HepG2 (cell line): ENCODE results near the gene NGRN. TPM values are rescaled to one million over a fixed set of nuclear protein-coding genes. Genes with fewer than 3 reads are reported as not detected.

ENCODE experiments used
- CEBPG ChIP-seq: IDR thresholded peaks from 2 replicates; pipeline ENCODE4 v1.6.1; 2016
- KDM2A ChIP-seq: sonication (generic); formaldehyde crosslinking; IDR thresholded peaks from 2 replicates; pipeline ENCODE4 v1.4.0; 2020; ENCODE audit warnings: low read depth, missing genetic modification reagents, borderline replicate concordance
- MEF2D ChIP-seq: sonication (generic); formaldehyde crosslinking; IDR thresholded peaks from 2 replicates; pipeline ENCODE4 v1.5.1; 2020; ENCODE audit warnings: mild to moderate bottlenecking, missing genetic modification reagents
- MXD4 ChIP-seq: IDR thresholded peaks from 2 replicates; pipeline ENCODE4 v1.6.1; 2016; ENCODE audit warnings: mild to moderate bottlenecking, missing biosample characterization, missing genetic modification reagents
- NAIF1 ChIP-seq: sonication (generic); formaldehyde crosslinking; IDR thresholded peaks from 2 replicates; pipeline ENCODE4 v1.5.0; 2020; ENCODE audit warnings: mild to moderate bottlenecking, missing genetic modification reagents, borderline replicate concordance
- NCOA5 ChIP-seq: sonication (generic); formaldehyde crosslinking; IDR thresholded peaks from 2 replicates; pipeline ENCODE4 v1.4.0; 2020; ENCODE audit warnings: missing genetic modification reagents
- NCOR1 ChIP-seq: fragments of 200-600 bp; sonication (generic); IDR thresholded peaks from 2 replicates; pipeline ENCODE4 v1.7.0; 2017; ENCODE audit warnings: antibody characterized with exemption, low read length, borderline replicate concordance
- POLR2AphosphoS2 ChIP-seq: IDR thresholded peaks from 2 replicates; pipeline ENCODE4 v1.6.1; 2011; ENCODE audit warnings: low read depth, low read length, improper control_type of control experiment
- SP2 ChIP-seq: sonication (generic); formaldehyde crosslinking; IDR thresholded peaks from 2 replicates; pipeline ENCODE4 v1.5.1; 2020; ENCODE audit warnings: mild to moderate bottlenecking, missing genetic modification reagents
- STAG1 ChIP-seq: sonication (generic); formaldehyde crosslinking; IDR thresholded peaks from 2 replicates; pipeline ENCODE4 v1.4.0; 2020; ENCODE audit warnings: missing genetic modification reagents
- TARDBP ChIP-seq: sonication (generic); formaldehyde crosslinking; IDR thresholded peaks from 2 replicates; pipeline ENCODE4 v1.8.0; 2022; ENCODE audit warnings: mild to moderate bottlenecking, missing genetic modification reagents
- YEATS2 ChIP-seq: sonication (generic); formaldehyde crosslinking; IDR thresholded peaks from 2 replicates; pipeline ENCODE4 v1.4.0; 2020; ENCODE audit warnings: missing genetic modification reagents, borderline replicate concordance
- ZNF557 ChIP-seq: sonication (generic); formaldehyde crosslinking; IDR thresholded peaks from 2 replicates; pipeline ENCODE4 v1.4.0; 2020; ENCODE audit warnings: missing genetic modification reagents
- ZNF589 ChIP-seq: sonication (generic); formaldehyde crosslinking; conservative IDR thresholded peaks from 2 replicates; pipeline ENCODE4 v1.8.0; 2022; ENCODE audit warnings: mild to moderate bottlenecking, moderate library complexity, missing genetic modification reagents
- polyA plus RNA-seq, 8 experiments: library from polyadenylated mRNA; depleted of rRNA in 3 of 8; stranded (reverse) in 7 of 8; unstranded in 1 of 8; fragments of >200 nt; fragmentation: Illumina TruSeq in 4 of 8; extraction: Trizol in 4 of 8; gene quantifications; 2 replicates each; pipeline versions ENCODE4 v1.2.1 to v1.2.3, GENCODE V29; 2011 to 2016; ENCODE audit warnings: low read depth in 4 of 8, missing spikeins in 1 of 8, mixed read lengths in 1 of 8; ENCODE audit not compliant: insufficient read depth in 1 of 8
- total RNA-seq, 5 experiments: library from RNA; depleted of rRNA; stranded (reverse); fragments of >200 nt; fragmentation: Illumina TruSeq; extraction: Trizol; gene quantifications; 2 replicates each; pipeline ENCODE4 v1.2.3, GENCODE V29; 2016; ENCODE audit warnings: low read depth in 1 of 5
- TF ChIP-seq, protein P1 (sequence below): IDR thresholded peaks from 2 replicates; pipeline ENCODE4 v1.6.1; 2012; ENCODE audit warnings: inconsistent platforms
- TF ChIP-seq, protein P2 (sequence below): sonication (generic); formaldehyde crosslinking; IDR thresholded peaks from 2 replicates; pipeline ENCODE4 v1.4.0; 2020; ENCODE audit warnings: missing genetic modification reagents
- TF ChIP-seq, protein P3 (sequence below): IDR thresholded peaks from 2 replicates; pipeline ENCODE4 v1.6.1; 2016
- TF ChIP-seq, protein P4 (sequence below): IDR thresholded peaks from 2 replicates; pipeline ENCODE4 v1.6.1; 2016; ENCODE audit warnings: missing compliant biosample characterization, missing genetic modification reagents, borderline replicate concordance
- TF ChIP-seq, protein P5 (sequence below): conservative IDR thresholded peaks from 2 replicates; pipeline ENCODE4 v1.6.1; 2018; ENCODE audit warnings: missing genetic modification reagents
- TF ChIP-seq, protein P6 (sequence below): fragments of 450-650 bp; IDR thresholded peaks from 2 replicates; pipeline ENCODE4 v1.6.1; 2017; ENCODE audit warnings: mild to moderate bottlenecking

NGRN gene
- total and polyA plus RNA-seq, 2 of the 13 experiments (the other 11 are each of a cell fraction or from before 2014, with no cell fraction given): 39.8 to 63.7 TPM

DNA sequence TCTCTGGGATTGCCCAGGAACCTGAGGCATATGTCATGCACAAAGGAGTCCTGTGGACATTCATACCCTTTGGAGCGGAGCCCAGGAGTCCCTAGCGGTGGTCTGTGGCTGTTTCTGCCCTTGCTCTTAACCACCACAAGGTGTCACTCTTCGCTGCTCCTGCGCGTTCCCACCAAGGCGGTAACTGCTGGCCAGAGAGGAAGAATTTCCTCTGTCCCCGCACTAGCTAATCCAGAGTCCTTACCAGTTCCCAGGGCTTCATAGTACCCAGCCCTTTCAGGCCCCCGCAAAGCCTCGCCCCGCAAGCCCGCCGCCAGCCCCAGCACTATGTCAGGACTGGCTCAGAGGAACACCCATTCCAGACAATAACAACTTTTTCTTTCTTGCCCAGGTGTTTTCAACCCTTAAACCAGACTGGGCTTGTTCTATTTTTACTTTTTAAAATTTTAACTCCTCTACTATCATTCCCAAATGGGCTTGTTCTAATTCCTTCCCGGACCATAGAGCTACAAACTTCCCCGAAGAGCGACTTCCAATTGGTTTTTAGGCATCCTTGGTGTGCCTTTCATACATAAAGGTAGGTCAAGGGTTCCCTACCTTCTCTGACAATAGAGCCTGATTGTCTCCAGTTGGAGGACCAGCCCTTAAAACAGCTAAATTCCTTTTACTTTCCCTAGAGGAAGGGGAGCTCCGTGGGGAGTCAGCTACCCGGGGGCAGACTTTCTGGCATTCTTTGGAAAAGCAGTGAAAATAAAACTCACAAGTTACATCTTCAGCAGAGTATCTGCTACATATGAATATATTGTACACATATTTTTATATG is 54.8 kb downstream of the NGRN start (continued):
- TF ChIP-seq, protein P1, sequence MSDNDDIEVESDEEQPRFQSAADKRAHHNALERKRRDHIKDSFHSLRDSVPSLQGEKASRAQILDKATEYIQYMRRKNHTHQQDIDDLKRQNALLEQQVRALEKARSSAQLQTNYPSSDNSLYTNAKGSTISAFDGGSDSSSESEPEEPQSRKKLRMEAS: no peak
- TF ChIP-seq ZNF557 (CRISPR knock-in tag): peak; percentile 48; the same call in 1 of the 2 replicates
- TF ChIP-seq, protein P2, sequence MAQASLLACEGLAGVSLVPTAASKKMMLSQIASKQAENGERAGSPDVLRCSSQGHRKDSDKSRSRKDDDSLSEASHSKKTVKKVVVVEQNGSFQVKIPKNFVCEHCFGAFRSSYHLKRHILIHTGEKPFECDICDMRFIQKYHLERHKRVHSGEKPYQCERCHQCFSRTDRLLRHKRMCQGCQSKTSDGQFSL (CRISPR knock-in tag): no peak
- TF ChIP-seq, protein P3, sequence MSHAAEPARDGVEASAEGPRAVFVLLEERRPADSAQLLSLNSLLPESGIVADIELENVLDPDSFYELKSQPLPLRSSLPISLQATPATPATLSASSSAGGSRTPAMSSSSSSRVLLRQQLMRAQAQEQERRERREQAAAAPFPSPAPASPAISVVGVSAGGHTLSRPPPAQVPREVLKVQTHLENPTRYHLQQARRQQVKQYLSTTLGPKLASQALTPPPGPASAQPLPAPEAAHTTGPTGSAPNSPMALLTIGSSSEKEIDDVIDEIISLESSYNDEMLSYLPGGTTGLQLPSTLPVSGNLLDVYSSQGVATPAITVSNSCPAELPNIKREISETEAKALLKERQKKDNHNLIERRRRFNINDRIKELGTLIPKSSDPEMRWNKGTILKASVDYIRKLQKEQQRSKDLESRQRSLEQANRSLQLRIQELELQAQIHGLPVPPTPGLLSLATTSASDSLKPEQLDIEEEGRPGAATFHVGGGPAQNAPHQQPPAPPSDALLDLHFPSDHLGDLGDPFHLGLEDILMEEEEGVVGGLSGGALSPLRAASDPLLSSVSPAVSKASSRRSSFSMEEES (CRISPR knock-in tag): 0 out of 2 replicates have a peak, but pooled peaks have one; percentile 26
- TF ChIP-seq CEBPG: peak; percentile 39
- TF ChIP-seq, protein P4, sequence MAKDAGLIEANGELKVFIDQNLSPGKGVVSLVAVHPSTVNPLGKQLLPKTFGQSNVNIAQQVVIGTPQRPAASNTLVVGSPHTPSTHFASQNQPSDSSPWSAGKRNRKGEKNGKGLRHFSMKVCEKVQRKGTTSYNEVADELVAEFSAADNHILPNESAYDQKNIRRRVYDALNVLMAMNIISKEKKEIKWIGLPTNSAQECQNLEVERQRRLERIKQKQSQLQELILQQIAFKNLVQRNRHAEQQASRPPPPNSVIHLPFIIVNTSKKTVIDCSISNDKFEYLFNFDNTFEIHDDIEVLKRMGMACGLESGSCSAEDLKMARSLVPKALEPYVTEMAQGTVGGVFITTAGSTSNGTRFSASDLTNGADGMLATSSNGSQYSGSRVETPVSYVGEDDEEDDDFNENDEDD (CRISPR knock-in tag): no peak; the same call in 1 of the 2 replicates
- TF ChIP-seq, protein P5, sequence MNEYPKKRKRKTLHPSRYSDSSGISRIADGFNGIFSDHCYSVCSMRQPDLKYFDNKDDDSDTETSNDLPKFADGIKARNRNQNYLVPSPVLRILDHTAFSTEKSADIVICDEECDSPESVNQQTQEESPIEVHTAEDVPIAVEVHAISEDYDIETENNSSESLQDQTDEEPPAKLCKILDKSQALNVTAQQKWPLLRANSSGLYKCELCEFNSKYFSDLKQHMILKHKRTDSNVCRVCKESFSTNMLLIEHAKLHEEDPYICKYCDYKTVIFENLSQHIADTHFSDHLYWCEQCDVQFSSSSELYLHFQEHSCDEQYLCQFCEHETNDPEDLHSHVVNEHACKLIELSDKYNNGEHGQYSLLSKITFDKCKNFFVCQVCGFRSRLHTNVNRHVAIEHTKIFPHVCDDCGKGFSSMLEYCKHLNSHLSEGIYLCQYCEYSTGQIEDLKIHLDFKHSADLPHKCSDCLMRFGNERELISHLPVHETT (CRISPR knock-in tag): 0 out of 2 replicates have a peak, but pooled peaks have one; percentile 23
- TF ChIP-seq STAG1 (CRISPR knock-in tag): peak; percentile 99
- TF ChIP-seq YEATS2: peak; percentile 57; the same call in 1 of the 2 replicates
- TF ChIP-seq NCOA5: no peak
- no peak for TF ChIP-seq SP2 (CRISPR knock-in tag)
- TF ChIP-seq, protein P6, sequence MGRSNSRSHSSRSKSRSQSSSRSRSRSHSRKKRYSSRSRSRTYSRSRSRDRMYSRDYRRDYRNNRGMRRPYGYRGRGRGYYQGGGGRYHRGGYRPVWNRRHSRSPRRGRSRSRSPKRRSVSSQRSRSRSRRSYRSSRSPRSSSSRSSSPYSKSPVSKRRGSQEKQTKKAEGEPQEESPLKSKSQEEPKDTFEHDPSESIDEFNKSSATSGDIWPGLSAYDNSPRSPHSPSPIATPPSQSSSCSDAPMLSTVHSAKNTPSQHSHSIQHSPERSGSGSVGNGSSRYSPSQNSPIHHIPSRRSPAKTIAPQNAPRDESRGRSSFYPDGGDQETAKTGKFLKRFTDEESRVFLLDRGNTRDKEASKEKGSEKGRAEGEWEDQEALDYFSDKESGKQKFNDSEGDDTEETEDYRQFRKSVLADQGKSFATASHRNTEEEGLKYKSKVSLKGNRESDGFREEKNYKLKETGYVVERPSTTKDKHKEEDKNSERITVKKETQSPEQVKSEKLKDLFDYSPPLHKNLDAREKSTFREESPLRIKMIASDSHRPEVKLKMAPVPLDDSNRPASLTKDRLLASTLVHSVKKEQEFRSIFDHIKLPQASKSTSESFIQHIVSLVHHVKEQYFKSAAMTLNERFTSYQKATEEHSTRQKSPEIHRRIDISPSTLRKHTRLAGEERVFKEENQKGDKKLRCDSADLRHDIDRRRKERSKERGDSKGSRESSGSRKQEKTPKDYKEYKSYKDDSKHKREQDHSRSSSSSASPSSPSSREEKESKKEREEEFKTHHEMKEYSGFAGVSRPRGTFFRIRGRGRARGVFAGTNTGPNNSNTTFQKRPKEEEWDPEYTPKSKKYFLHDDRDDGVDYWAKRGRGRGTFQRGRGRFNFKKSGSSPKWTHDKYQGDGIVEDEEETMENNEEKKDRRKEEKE: no peak
- TF ChIP-seq KDM2A: peak; percentile 53; the same call in 1 of the 2 replicates
- TF ChIP-seq TARDBP (CRISPR knock-in tag): peak; percentile 8; the same call in 1 of the 2 replicates
- TF ChIP-seq NAIF1 (CRISPR knock-in tag): peak; percentile 47; the same call in 1 of the 2 replicates
- TF ChIP-seq MXD4 (CRISPR knock-in tag): no peak
- no peak for TF ChIP-seq NCOR1
- no peak for TF ChIP-seq ZNF589 (CRISPR knock-in tag)
- no peak for TF ChIP-seq POLR2AphosphoS2
- TF ChIP-seq MEF2D (CRISPR knock-in tag): no peak
